ENCODE data around the gene KCNE1. TPM values are rescaled to one million over a fixed set of nuclear protein-coding genes. Genes with fewer than 3 reads are reported as not detected.

KCNE1 gene
- total RNA-seq, 1 experiment from 2014 or later = not detected

GRCh38 chr21:34545079-34545884 lies 33.3 kb upstream of the KCNE1 start:
- peaks cover 9% of the 10 kb centered on the region for H3K4me1 ChIP-seq (ENCODE audit: control insufficient read depth, insufficient read depth, low read length)
- ChIA-PET CTCF (no interaction called here), POLR2A (no interaction called here)
- H3K27me3 ChIP-seq (ENCODE audit: control insufficient read depth, insufficient read depth, low read length) = no peaks in the 10 kb centered on the region
- no peaks in the 10 kb centered on the region for H3K9me3 ChIP-seq (ENCODE audit: control insufficient read depth, insufficient read depth, low read depth, low read length)
- DNase-seq (ENCODE audit: low read depth, low spot score) (no peak), ATAC-seq (peak; percentile 79)
- TF ChIP-seq TCF7L2 (IDR thresholded peaks at IDR 0.05; ENCODE audit: low read depth, low read length) (no peak), REST (IDR thresholded peaks at IDR 0.05; ENCODE audit: insufficient read depth in 1 of 2, low read depth in 2 of 2, low read length in 1 of 2) (no peak)
- no TSS peak for BruUV-seq (replicated peaks)
- intact Hi-C loops (cut with micrococcal nuclease; ENCODE audit: unreplicated experiment) = no loop called here
- H3K4me3 ChIP-seq (ENCODE audit: low read depth in 2 of 2, low read length in 2 of 2) = no peak overlapping the region; a peak in 1 of 4 replicates
- in situ Hi-C loops (cut with HindIII; ENCODE audit: low pct_unique_long_range_greater_than_20kb, low sequenced_read_pairs) = no loop called here
- H3K27ac ChIP-seq (ENCODE audit: low read length) = peak overlapping the region; percentile 74
- no peaks in the 10 kb centered on the region for H3K36me3 ChIP-seq (ENCODE audit: control insufficient read depth, insufficient read depth, low read length)

- intact Hi-C loops (cut with micrococcal nuclease; ENCODE audit: unreplicated experiment) = no loop called here
- peak; percentile 77 for ATAC-seq
- Histone ChIP-seq H3K36me3 (ENCODE audit: control insufficient read depth, insufficient read depth, low read length) (no peaks in the 10 kb centered on the region), H3K4me3 (ENCODE audit: low read depth in 2 of 2, low read length in 2 of 2) (no peak overlapping the region), H3K27ac (ENCODE audit: low read length) (peak overlapping the region; percentile 74; the same call in 1 of the 2 replicates), H3K9me3 (ENCODE audit: control insufficient read depth, insufficient read depth, low read depth, low read length) (no peaks in the 10 kb centered on the region), H3K4me1 (ENCODE audit: control insufficient read depth, insufficient read depth, low read length) (peaks cover 9% of the 10 kb centered on the region), H3K27me3 (ENCODE audit: control insufficient read depth, insufficient read depth, low read length) (no peaks in the 10 kb centered on the region)
- in situ Hi-C loops (cut with HindIII; ENCODE audit: low pct_unique_long_range_greater_than_20kb, low sequenced_read_pairs) = no loop called here
- POLR2A ChIA-PET = no interaction called here
- BruUV-seq (replicated peaks) = no TSS peak
- CTCF ChIA-PET = interaction anchor here (1.2 kb wide), 1 partner anchor 67 kb away, joined by 3 read pairs; no protein-coding TSS in a partner anchor
- TF ChIP-seq POLR2AphosphoS5 (IDR thresholded peaks at IDR 0.05; ENCODE audit: low read depth, low read length) = no peak
- TF ChIP-seq, protein P1, sequence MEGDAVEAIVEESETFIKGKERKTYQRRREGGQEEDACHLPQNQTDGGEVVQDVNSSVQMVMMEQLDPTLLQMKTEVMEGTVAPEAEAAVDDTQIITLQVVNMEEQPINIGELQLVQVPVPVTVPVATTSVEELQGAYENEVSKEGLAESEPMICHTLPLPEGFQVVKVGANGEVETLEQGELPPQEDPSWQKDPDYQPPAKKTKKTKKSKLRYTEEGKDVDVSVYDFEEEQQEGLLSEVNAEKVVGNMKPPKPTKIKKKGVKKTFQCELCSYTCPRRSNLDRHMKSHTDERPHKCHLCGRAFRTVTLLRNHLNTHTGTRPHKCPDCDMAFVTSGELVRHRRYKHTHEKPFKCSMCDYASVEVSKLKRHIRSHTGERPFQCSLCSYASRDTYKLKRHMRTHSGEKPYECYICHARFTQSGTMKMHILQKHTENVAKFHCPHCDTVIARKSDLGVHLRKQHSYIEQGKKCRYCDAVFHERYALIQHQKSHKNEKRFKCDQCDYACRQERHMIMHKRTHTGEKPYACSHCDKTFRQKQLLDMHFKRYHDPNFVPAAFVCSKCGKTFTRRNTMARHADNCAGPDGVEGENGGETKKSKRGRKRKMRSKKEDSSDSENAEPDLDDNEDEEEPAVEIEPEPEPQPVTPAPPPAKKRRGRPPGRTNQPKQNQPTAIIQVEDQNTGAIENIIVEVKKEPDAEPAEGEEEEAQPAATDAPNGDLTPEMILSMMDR (IDR thresholded peaks at IDR 0.05) = peak; percentile 58
- DNase-seq (ENCODE audit: low read depth, low spot score) = no peak
These were observed 32.1 kb upstream of the KCNE1 start for GRCh38 chr21:34544032-34544496.

GRCh38 chr21:34543017-34543416 lies 31.0 kb upstream of the KCNE1 start:
- Histone ChIP-seq H3K4me1 (ENCODE audit: control insufficient read depth, insufficient read depth, low read length) (peaks cover 9% of the 10 kb centered on the region), H3K27me3 (ENCODE audit: control insufficient read depth, insufficient read depth, low read length) (no peaks in the 10 kb centered on the region), H3K4me3 (ENCODE audit: low read depth in 2 of 2, low read length in 2 of 2) (no peak overlapping the region), H3K9me3 (ENCODE audit: control insufficient read depth, insufficient read depth, low read depth, low read length) (no peaks in the 10 kb centered on the region), H3K27ac (ENCODE audit: low read length) (no peak overlapping the region), H3K36me3 (ENCODE audit: control insufficient read depth, insufficient read depth, low read length) (no peaks in the 10 kb centered on the region)
- in situ Hi-C loops (cut with HindIII; ENCODE audit: low pct_unique_long_range_greater_than_20kb, low sequenced_read_pairs) = no loop called here
- POLR2A ChIA-PET = no interaction called here
- intact Hi-C loops (cut with micrococcal nuclease; ENCODE audit: unreplicated experiment) = no loop called here
- DNase-seq (ENCODE audit: low read depth, low spot score) (no peak), ATAC-seq (no peak)
- CTCF ChIA-PET = interaction anchor here (1.2 kb wide), 1 partner anchor 68 kb away, joined by 3 read pairs; no protein-coding TSS in a partner anchor
- no peak for TF ChIP-seq SIN3A (IDR thresholded peaks at IDR 0.05; ENCODE audit: borderline replicate concordance, insufficient read depth, low read depth, low read length)
- TF ChIP-seq POLR2AphosphoS5 (IDR thresholded peaks at IDR 0.05; ENCODE audit: low read depth, low read length) = no peak
- TF ChIP-seq, protein P1 (IDR thresholded peaks at IDR 0.05) = no peak
- TF ChIP-seq REST (IDR thresholded peaks at IDR 0.05; ENCODE audit: insufficient read depth in 1 of 2, low read depth in 2 of 2, low read length in 1 of 2) = no peak
- TF ChIP-seq TCF7L2 (IDR thresholded peaks at IDR 0.05; ENCODE audit: low read depth, low read length) = no peak
- BruUV-seq (replicated peaks) = no TSS peak

All from Panc1 (cell line).